ENCODE measurements around the gene ABCA6.

ABCA6 gene

GRCh38 chr17:69061721-69062556, 79.8 kb downstream of the ABCA6 start:
- DNase-seq (ENCODE audit: low spot score) = no peak
- no peak for TF ChIP-seq CTCF (IDR thresholded peaks at IDR 0.05; ENCODE audit: extremely low read depth, missing control alignments)

GRCh38 chr17:69060822-69061221, 80.9 kb downstream of the ABCA6 start, which contains the start of gene ABCA9:
TSS of gene ABCA9 (minus strand) at chr17:69060927. CDS start at chr17:69051126, 9,801 bp downstream.
- no peak for TF ChIP-seq CTCF (IDR thresholded peaks at IDR 0.05; ENCODE audit: extremely low read depth, missing control alignments)
- DNase-seq (ENCODE audit: low spot score) = no peak

GRCh38 chr17:69059458-69060175, 82.1 kb downstream of the ABCA6 start:
- TF ChIP-seq CTCF (IDR thresholded peaks at IDR 0.05; ENCODE audit: extremely low read depth, missing control alignments) = no peak
- DNase-seq (ENCODE audit: low spot score) = no peak

GRCh38 chr17:69058165-69058564, 83.5 kb downstream of the ABCA6 start:
- TF ChIP-seq CTCF (IDR thresholded peaks at IDR 0.05; ENCODE audit: extremely low read depth, missing control alignments) = no peak
- no peak for DNase-seq (ENCODE audit: low spot score)

- DNase-seq (ENCODE audit: low spot score) = no peak
- no peak for TF ChIP-seq CTCF (IDR thresholded peaks at IDR 0.05; ENCODE audit: extremely low read depth, missing control alignments)
These were observed 84.4 kb downstream of the ABCA6 start for GRCh38 chr17:69057280-69057679.

- no peak for TF ChIP-seq CTCF (IDR thresholded peaks at IDR 0.05; ENCODE audit: extremely low read depth, missing control alignments)
- no peak for DNase-seq (ENCODE audit: low spot score)
These were observed 85.4 kb downstream of the ABCA6 start for GRCh38 chr17:69056179-69056823.

- DNase-seq (ENCODE audit: low spot score) = no peak
- TF ChIP-seq CTCF (IDR thresholded peaks at IDR 0.05; ENCODE audit: extremely low read depth, missing control alignments) = no peak
These were observed 86.4 kb downstream of the ABCA6 start for GRCh38 chr17:69055334-69055733.

Measured in GM20000 (cell line).